ENCODE data around the gene SLC16A5. TPM values are rescaled to one million over a fixed set of nuclear protein-coding genes. Genes with fewer than 3 reads are reported as not detected.

SLC16A5 gene
- total RNA-seq, 2 experiments from 2014 or later = 9.2 to 11.0 TPM

GRCh38 chr17:75152922-75153779 lies 65.4 kb downstream of the SLC16A5 start:
- H3K27ac ChIP-seq (ENCODE audit: low read depth in 1 of 2, low read length in 2 of 2) = no peak overlapping the region
- H3K9me3 ChIP-seq (ENCODE audit: control insufficient read depth in 1 of 2, insufficient read depth in 1 of 2, low read length in 2 of 2) = no peaks in the 10 kb centered on the region
- peak overlapping the region; percentile 96 for H3K4me3 ChIP-seq (ENCODE audit: low read length)
- peaks cover under 1% of the 10 kb centered on the region for H3K36me3 ChIP-seq (ENCODE audit: insufficient read depth, low read length)
- H3K4me1 ChIP-seq (ENCODE audit: insufficient read depth, low read length) = peaks cover 32% of the 10 kb centered on the region
- DNase-seq (peak in 5 of 14 experiments; percentile 24 to 37 (median 33)), ATAC-seq (ENCODE audit: poor library complexity) (no peak)
- Mint-ChIP-seq H3K4me1 (ENCODE audit: low read depth) (peaks cover 37% of the 10 kb centered on the region), H3K36me3 (ENCODE audit: low read depth) (peaks cover 34% of the 10 kb centered on the region), H3K9me3 (no peaks in the 10 kb centered on the region), H3K4me3 (peak overlapping the region; percentile 97), H3K27ac (peak overlapping the region; percentile 79), H3K27me3 (no peaks in the 10 kb centered on the region)
- ChIA-PET POLR2A (no interaction called here), CTCF (no interaction called here)
- no peak for TF ChIP-seq CTCF (IDR thresholded peaks at IDR 0.05)
- intact Hi-C loops (cut with DNase I, micrococcal nuclease) = no loop called here
- no peaks in the 10 kb centered on the region for H3K27me3 ChIP-seq (ENCODE audit: control insufficient read depth in 1 of 2, insufficient read depth in 2 of 2, low read length in 2 of 2)

DNA sequence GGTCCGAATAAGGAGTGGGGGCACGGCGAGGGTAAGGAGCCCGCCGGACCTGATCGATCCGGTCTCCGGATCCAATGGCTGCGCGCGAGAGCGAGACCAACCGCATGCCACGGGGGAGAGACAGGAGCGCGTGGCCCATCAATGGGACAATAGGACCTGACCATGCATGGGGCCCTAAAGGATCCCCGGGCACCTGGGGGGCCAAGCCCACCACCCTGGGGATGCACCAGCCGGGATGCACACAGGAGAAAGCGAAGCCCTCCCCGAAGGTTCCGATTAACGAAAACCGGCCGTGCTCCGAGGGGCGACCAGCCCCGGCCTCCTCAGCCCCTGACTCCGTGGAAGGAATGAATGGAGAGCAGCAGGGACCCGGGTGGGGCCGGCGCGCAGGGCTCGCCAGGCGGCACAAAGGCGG lies 66.0 kb downstream of the SLC16A5 start:
- Histone ChIP-seq H3K9me3 (ENCODE audit: control insufficient read depth in 1 of 2, insufficient read depth in 1 of 2, low read length in 2 of 2) (no peaks in the 10 kb centered on the region), H3K36me3 (ENCODE audit: insufficient read depth, low read length) (no peaks in the 10 kb centered on the region), H3K27me3 (ENCODE audit: control insufficient read depth in 1 of 2, insufficient read depth in 2 of 2, low read length in 2 of 2) (no peaks in the 10 kb centered on the region), H3K4me3 (ENCODE audit: low read length) (peak overlapping the region; percentile 96), H3K27ac (ENCODE audit: low read depth in 1 of 2, low read length in 2 of 2) (no peak overlapping the region), H3K4me1 (ENCODE audit: insufficient read depth, low read length) (peaks cover 32% of the 10 kb centered on the region)
- peaks cover 32% of the 10 kb centered on the region for H3K4me1 Mint-ChIP-seq (ENCODE audit: low read depth)
- peaks cover 28% of the 10 kb centered on the region for H3K36me3 Mint-ChIP-seq (ENCODE audit: low read depth)
- ATAC-seq (ENCODE audit: poor library complexity) (no peak), DNase-seq (peak in 3 of 14 experiments; percentile 19 to 42 (median 34))
- CTCF ChIA-PET = interaction anchor here (0.5 to 1.9 kb wide), 4 partner anchors 22 to 48 kb away, joined by 3 to 9 read pairs (median 6); partner anchors contain the start of gene NT5C
- no peak for TF ChIP-seq CTCF (IDR thresholded peaks at IDR 0.05)
- H3K27me3 Mint-ChIP-seq = no peaks in the 10 kb centered on the region
- H3K9me3 Mint-ChIP-seq = no peaks in the 10 kb centered on the region
- POLR2A ChIA-PET = interaction anchor here (1.1 to 2.5 kb wide), 11 partner anchors 11 to 141 kb away, joined by 3 to 11 read pairs (median 5); partner anchors contain the start of genes ARMC7, NT5C and SLC25A19
- peak overlapping the region; percentile 97 for H3K4me3 Mint-ChIP-seq
- peak overlapping the region; percentile 79 for H3K27ac Mint-ChIP-seq
- intact Hi-C loops (cut with DNase I, micrococcal nuclease) = loop anchor here in 1 of 2 experiments (1.0 kb wide), 1 partner anchor 30 kb away; no protein-coding TSS in a partner anchor

- peak; percentile 94 to 99 (median 98) for DNase-seq
- CTCF ChIA-PET = interaction anchor here (0.5 to 2.3 kb wide), 5 partner anchors 16 to 47 kb away, joined by 3 to 12 read pairs (median 8); partner anchors contain the start of gene NT5C
- Mint-ChIP-seq H3K4me3 (peak within 1 kb of the TSS; percentile 97), H3K36me3 (ENCODE audit: low read depth) (peaks cover 27% of the 10 kb centered on the region), H3K27me3 (no peaks in the 10 kb centered on the region), H3K9me3 (no peaks in the 10 kb centered on the region), H3K4me1 (ENCODE audit: low read depth) (peaks cover 32% of the 10 kb centered on the region), H3K27ac (peak within 1 kb of the TSS; percentile 79)
- no peaks in the 10 kb centered on the region for H3K27me3 ChIP-seq (ENCODE audit: control insufficient read depth in 1 of 2, insufficient read depth in 2 of 2, low read length in 2 of 2)
- POLR2A ChIA-PET = interaction anchor here (0.6 to 2.6 kb wide), 18 partner anchors 8 to 141 kb away, joined by 3 to 17 read pairs (median 4); partner anchors contain the start of genes ARMC7, NT5C, SLC16A5 and SLC25A19
- peak; percentile 97 for ATAC-seq (ENCODE audit: poor library complexity)
- H3K9me3 ChIP-seq (ENCODE audit: control insufficient read depth in 1 of 2, insufficient read depth in 1 of 2, low read length in 2 of 2) = no peaks in the 10 kb centered on the region
- peak within 1 kb of the TSS; percentile 96 for H3K4me3 ChIP-seq (ENCODE audit: low read length)
- intact Hi-C loops (cut with DNase I, micrococcal nuclease) = loop anchor here in 1 of 2 experiments (1.0 kb wide), 1 partner anchor 29 kb away; no protein-coding TSS in a partner anchor
- no peak for TF ChIP-seq CTCF (IDR thresholded peaks at IDR 0.05)
- H3K4me1 ChIP-seq (ENCODE audit: insufficient read depth, low read length) = peaks cover 32% of the 10 kb centered on the region
- peak within 1 kb of the TSS; percentile 45 to 48 for H3K27ac ChIP-seq (ENCODE audit: low read depth in 1 of 2, low read length in 2 of 2)
- no peaks in the 10 kb centered on the region for H3K36me3 ChIP-seq (ENCODE audit: insufficient read depth, low read length)
Observed at GRCh38 chr17:75154195-75155106, 66.7 kb downstream of the SLC16A5 start, which contains the start of gene JPT1. Gene JPT1 (minus strand): TSS chr17:75154512. CDS start chr17:75154397, 115 bp downstream.

Measured in CD4-positive, alpha-beta T cell (primary cell).